Measurements from ENCODE around the gene BANF1. TPM values are rescaled to one million over a fixed set of nuclear protein-coding genes. Genes with fewer than 3 reads are reported as not detected.

Gene BANF1
- total and polyA plus RNA-seq, 2 of the 13 experiments (the other 11 are each of a cell fraction or from before 2014, with no cell fraction given) = 40.5 to 86.5 TPM

DNA sequence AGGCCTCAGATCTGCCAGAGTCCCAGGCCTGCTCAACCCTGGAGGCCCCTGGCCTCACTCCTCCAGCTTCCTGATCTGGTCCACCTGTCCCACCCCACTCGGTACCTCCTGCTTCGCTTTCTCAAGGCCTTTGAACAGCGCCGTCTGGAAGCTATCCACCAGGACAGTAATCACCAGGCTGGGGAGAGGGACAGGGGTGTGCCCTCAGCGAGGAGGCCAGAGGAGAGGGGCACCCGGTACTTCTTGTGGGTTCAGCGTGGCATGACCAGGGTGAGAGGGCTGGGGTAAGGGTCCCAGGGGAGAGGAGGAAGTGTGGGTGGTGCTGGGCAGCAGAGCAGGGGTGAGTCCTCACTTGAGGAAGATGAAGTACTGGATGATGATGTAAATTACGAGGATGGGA, 17.9 kb downstream of the BANF1 start:
- no TSS peak for BruUV-seq (replicated peaks)
- FAIRE-seq = no peak
- H3K27ac ChIP-seq (ENCODE audit: extremely low read length, insufficient read depth, low read length) = no peak overlapping the region
- no peaks in the 10 kb centered on the region for H4K20me1 ChIP-seq (ENCODE audit: insufficient read depth, low read length)
- H3K4me1 ChIP-seq (ENCODE audit: insufficient read depth, low read length) = peaks cover 21% of the 10 kb centered on the region
- no peaks in the 10 kb centered on the region for H3K79me2 ChIP-seq (ENCODE audit: insufficient read depth, low read length)
- ChIA-PET POLR2A (interaction anchor here (0.6 to 1.4 kb wide), 2 partner anchors 32 to 161 kb away, joined by 3 to 4 read pairs; partner anchors contain the start of gene SF3B2), CTCF (ENCODE audit: low intra/inter-chr PET ratio, low total read pairs) (no interaction called here)
- in situ Hi-C loops (cut with HindIII; ENCODE audit: extremely low pct_ligation_motif_present, low pct_unique_long_range_greater_than_20kb) (no loop called here), intact Hi-C loops (cut with micrococcal nuclease; ENCODE audit: unreplicated experiment) (no loop called here)
- WGBS (ENCODE audit: low lambda C conversion rate) = 36% methylated on average over 4 of the region's 8 CpGs
- H3K36me3 ChIP-seq (replicated peaks in 1 of 2; ENCODE audit: control insufficient read depth in 1 of 2, insufficient read depth in 2 of 2, low read length in 2 of 2) = no peaks in the 10 kb centered on the region
- peaks cover 8 to 40% of the 10 kb centered on the region in 2 experiments; a peak in 3 of 5 replicates for H3K27me3 ChIP-seq (ENCODE audit: control insufficient read depth in 1 of 2, insufficient read depth in 2 of 2, low read length in 2 of 2)
- no peak for ATAC-seq
- DNase-seq (ENCODE audit: low spot score) = no peak
- H3K9ac ChIP-seq (ENCODE audit: insufficient read depth, low read depth, low read length) = no peak overlapping the region
- no peaks in the 10 kb centered on the region for H3K9me3 ChIP-seq (ENCODE audit: low read length)
- no peak overlapping the region; a peak in 1 of 6 replicates for H3K4me3 ChIP-seq (replicated peaks in 1 of 3; ENCODE audit: insufficient read depth in 1 of 3, low read depth in 2 of 3, low read length in 3 of 3)
- no peak overlapping the region for H2AFZ ChIP-seq (ENCODE audit: low read length)
- no peak overlapping the region for H3K4me2 ChIP-seq (ENCODE audit: low read depth, low read length)
- TF ChIP-seq ZSCAN12 (CRISPR knock-in tag; IDR thresholded peaks at IDR 0.05) (no peak), ZEB1 (IDR thresholded peaks at IDR 0.05; ENCODE audit: insufficient replicate concordance, low read depth) (no peak), ZNF251 (CRISPR knock-in tag; IDR thresholded peaks at IDR 0.05) (no peak), ZNF33A (CRISPR knock-in tag; IDR thresholded peaks at IDR 0.05; ENCODE audit: borderline replicate concordance) (no peak), ARID2 (CRISPR knock-in tag; IDR thresholded peaks at IDR 0.05; ENCODE audit: borderline replicate concordance) (no peak), RFX5 (IDR thresholded peaks at IDR 0.05; ENCODE audit: low read depth, low read length) (no peak), ARID5B (CRISPR knock-in tag; IDR thresholded peaks at IDR 0.05) (no peak), GABPA (IDR thresholded peaks at IDR 0.05; ENCODE audit: low read depth, low read length) (no peak), GABPA (CRISPR knock-in tag; IDR thresholded peaks at IDR 0.05; ENCODE audit: low read depth) (no peak), ZNF670 (CRISPR knock-in tag; IDR thresholded peaks at IDR 0.05; ENCODE audit: borderline replicate concordance) (no peak)
- TF ChIP-seq, protein P1, sequence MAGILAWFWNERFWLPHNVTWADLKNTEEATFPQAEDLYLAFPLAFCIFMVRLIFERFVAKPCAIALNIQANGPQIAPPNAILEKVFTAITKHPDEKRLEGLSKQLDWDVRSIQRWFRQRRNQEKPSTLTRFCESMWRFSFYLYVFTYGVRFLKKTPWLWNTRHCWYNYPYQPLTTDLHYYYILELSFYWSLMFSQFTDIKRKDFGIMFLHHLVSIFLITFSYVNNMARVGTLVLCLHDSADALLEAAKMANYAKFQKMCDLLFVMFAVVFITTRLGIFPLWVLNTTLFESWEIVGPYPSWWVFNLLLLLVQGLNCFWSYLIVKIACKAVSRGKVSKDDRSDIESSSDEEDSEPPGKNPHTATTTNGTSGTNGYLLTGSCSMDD (CRISPR knock-in tag; IDR thresholded peaks at IDR 0.05) = no peak
- TF ChIP-seq, protein P2, sequence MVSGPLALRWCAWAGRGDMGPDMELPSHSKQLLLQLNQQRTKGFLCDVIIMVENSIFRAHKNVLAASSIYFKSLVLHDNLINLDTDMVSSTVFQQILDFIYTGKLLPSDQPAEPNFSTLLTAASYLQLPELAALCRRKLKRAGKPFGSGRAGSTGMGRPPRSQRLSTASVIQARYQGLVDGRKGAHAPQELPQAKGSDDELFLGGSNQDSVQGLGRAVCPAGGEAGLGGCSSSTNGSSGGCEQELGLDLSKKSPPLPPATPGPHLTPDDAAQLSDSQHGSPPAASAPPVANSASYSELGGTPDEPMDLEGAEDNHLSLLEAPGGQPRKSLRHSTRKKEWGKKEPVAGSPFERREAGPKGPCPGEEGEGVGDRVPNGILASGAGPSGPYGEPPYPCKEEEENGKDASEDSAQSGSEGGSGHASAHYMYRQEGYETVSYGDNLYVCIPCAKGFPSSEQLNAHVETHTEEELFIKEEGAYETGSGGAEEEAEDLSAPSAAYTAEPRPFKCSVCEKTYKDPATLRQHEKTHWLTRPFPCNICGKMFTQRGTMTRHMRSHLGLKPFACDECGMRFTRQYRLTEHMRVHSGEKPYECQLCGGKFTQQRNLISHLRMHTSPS (CRISPR knock-in tag; IDR thresholded peaks at IDR 0.05; ENCODE audit: low read depth) = no peak
- TF ChIP-seq, protein P3, sequence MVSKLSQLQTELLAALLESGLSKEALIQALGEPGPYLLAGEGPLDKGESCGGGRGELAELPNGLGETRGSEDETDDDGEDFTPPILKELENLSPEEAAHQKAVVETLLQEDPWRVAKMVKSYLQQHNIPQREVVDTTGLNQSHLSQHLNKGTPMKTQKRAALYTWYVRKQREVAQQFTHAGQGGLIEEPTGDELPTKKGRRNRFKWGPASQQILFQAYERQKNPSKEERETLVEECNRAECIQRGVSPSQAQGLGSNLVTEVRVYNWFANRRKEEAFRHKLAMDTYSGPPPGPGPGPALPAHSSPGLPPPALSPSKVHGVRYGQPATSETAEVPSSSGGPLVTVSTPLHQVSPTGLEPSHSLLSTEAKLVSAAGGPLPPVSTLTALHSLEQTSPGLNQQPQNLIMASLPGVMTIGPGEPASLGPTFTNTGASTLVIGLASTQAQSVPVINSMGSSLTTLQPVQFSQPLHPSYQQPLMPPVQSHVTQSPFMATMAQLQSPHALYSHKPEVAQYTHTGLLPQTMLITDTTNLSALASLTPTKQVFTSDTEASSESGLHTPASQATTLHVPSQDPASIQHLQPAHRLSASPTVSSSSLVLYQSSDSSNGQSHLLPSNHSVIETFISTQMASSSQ (IDR thresholded peaks at IDR 0.05; ENCODE audit: low read depth) = no peak
- TF ChIP-seq, protein P3 (CRISPR knock-in tag; IDR thresholded peaks at IDR 0.05; ENCODE audit: borderline replicate concordance) = no peak

Measured in HepG2 (cell line).